Adrenal gland (tissue), 12 donors: ENCODE results near the gene CDS1. TPM values are rescaled to one million over a fixed set of nuclear protein-coding genes. Genes with fewer than 3 reads are reported as not detected.

Experiments
- DNase-seq, 7 donors: peaks; one replicate each; pipeline ENCODE4 v3.0.0-alpha.2; 2019 to 2020
- H3K27ac ChIP-seq, 5 donors: fragments of 200-600 bp; sonication (generic) in 4 of 5; 1 replicate in 3 of 5; 2 replicates in 2 of 5; pipeline versions ENCODE4 v1.5.1 to v1.8.0; 2016 to 2020; ENCODE audit warnings: mild to moderate bottlenecking in 1 of 5
- H3K27me3 ChIP-seq: fragments of 200-600 bp; 2 replicates; pipeline ENCODE4 v1.8.0; 2021
- H3K36me3 ChIP-seq, 2 donors: fragments of 200-600 bp; replicated peaks in 1 of 2; 1 replicate in 1 of 2; 2 replicates in 1 of 2; pipeline versions ENCODE4 v1.5.1 to v1.8.0; 2018 to 2022
- H3K4me1 ChIP-seq, 2 donors: fragments of 200-600 bp; replicated peaks in 1 of 2; 1 replicate in 1 of 2; 2 replicates in 1 of 2; pipeline versions ENCODE4 v1.5.1 to v1.8.0; 2018 to 2021
- H3K4me3 ChIP-seq, 4 donors: fragments of 200-600 bp; sonication (generic) in 3 of 4; one replicate each; pipeline ENCODE4 v1.5.1; 2016 to 2018
- H3K9me3 ChIP-seq, 3 donors: fragments of 200-600 bp; sonication (generic) in 1 of 3; replicated peaks in 1 of 3; 1 replicate in 2 of 3; 2 replicates in 1 of 3; pipeline versions ENCODE4 v1.5.1 to v1.8.0; 2016 to 2021
- CTCF ChIP-seq, 6 experiments: fragments of 450-650 bp in 4 of 6; fragments of 200-600 bp in 2 of 6; sonication (generic) in 1 of 6; IDR thresholded peaks; 1 replicate in 5 of 6; 2 replicates in 1 of 6; pipeline versions ENCODE4 v1.5.1 to v1.8.0; 2016 to 2021; ENCODE audit warnings: antibody characterized with exemption in 6 of 6, mild to moderate bottlenecking in 2 of 6, moderate library complexity in 1 of 6
- POLR2A ChIP-seq, 2 donors: fragments of 450-650 bp; IDR thresholded peaks; one replicate each; pipeline ENCODE4 v1.6.1; 2017; ENCODE audit warnings: antibody characterized with exemption in 2 of 2, mild to moderate bottlenecking in 2 of 2, moderate library complexity in 1 of 2
- WGBS, 4 donors: extraction: QIAGEN DNeasy Blood & Tissue Kit in 2 of 4; methylation state at CpG; one replicate each; pipeline versions ENCODE4 v1.1.5 to v1.1.7; 2013 to 2017; 5-methylcytosine and 5-hydroxymethylcytosine counted together
- intact Hi-C, 2 donors: fragments of 100-400 bp; cut with DNase I; formaldehyde crosslinking; loops; one replicate each; pipeline versions ENCODE4 v1.14.1 to v1.15.0; 2022 to 2023
- polyA plus RNA-seq, 3 donors: library from polyadenylated mRNA; stranded (reverse); fragments of 200-250 nt in 2 of 3; fragments of 350-450 nt in 1 of 3; fragmentation: Illumina TruSeq in 1 of 3; extraction: RNeasy Lipid Tissue Mini Kit (QIAGEN cat#74804) in 1 of 3; gene quantifications; one replicate each; pipeline ENCODE4 v1.2.3, GENCODE V29; 2013 to 2014
- total RNA-seq, 9 donors: library from RNA; depleted of rRNA in 4 of 9; stranded (reverse); fragments of >200 nt in 4 of 9; fragments of 120-200 nt in 1 of 9; fragmentation: NEBNext Ultra II Directional in 1 of 9; extraction: Animal tissue kit (Norgen Biotek cat#: 25700) in 1 of 9; gene quantifications; one replicate each; pipeline versions ENCODE4 v1.1.0 to v1.2.4, GENCODE V29; 2013 to 2023
- donor health status: healthy with polysubstance abuse.
- donor health status: Bipolar disorder and iron deficiency.
- donor health status: DM: yes; HTN: yes; CAD: no.
- donor health status: DM: no; HTN: no; CAD: no.
- donor health status: DM: no; HTN: no; CAD: no.
- donor health status: DM: yes; HTN: yes; CAD: no.

Gene CDS1
- total and polyA plus RNA-seq, 12 donors = 2.6 to 17.8 (median 9.0) TPM

DNA sequence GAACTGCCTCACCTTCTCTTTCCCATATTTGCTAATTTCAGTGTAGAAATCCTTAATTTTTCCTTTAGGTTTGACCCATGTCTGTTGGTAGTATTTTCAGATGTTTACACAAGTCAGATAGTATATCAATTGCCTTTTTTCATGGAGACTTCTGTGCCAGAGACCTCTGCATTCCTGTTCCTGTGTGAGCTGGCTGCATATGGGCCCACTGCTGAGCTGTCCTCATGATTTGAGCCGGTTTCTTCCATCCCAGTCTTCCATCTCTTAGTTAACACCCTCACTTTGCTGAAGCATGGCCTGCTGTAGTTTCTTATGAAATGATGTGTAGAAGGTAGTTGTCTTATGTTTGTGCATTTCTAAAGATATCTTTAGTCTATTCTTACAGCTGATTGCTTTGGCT is 40.0 kb downstream of the CDS1 start:
- no peak for DNase-seq
- intact Hi-C loops = no loop called here
- Histone ChIP-seq H3K9me3 (no peaks in the 10 kb centered on the region), H3K4me1 (no peaks in the 10 kb centered on the region), H3K27me3 (no peaks in the 10 kb centered on the region), H3K4me3 (no peak overlapping the region), H3K36me3 (no peaks in the 10 kb centered on the region), H3K27ac (no peak overlapping the region)
- 70 to 95% (median 78%) methylated on average over 1 of the region's 1 CpG for WGBS, 4 donors
- no peak for TF ChIP-seq CTCF (IDR thresholded peaks at IDR 0.05)
- TF ChIP-seq POLR2A (IDR thresholded peaks at IDR 0.05) = no peak

DNA sequence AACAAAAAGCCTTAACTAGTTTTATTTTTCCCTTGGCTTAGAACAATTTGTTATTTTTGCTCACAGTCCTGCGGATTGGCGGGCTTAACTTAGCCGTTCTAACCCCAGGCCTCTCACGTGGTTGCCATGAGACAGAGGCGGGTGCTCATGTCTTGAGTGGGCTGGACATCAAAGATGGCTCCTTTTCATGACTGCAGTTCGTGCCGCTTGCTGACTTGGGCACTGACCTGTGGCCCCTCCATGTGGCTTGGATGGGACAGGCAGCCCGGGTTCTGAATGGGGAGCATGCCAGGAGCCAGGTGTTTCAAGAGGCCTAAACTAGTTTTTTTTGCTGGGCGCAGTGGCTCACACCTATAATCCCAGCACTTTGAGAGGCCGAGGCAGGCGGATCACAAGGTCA is 40.7 kb downstream of the CDS1 start:
- H3K4me3 ChIP-seq = no peak overlapping the region
- intact Hi-C loops = no loop called here
- WGBS, 4 donors = 94 to 98% (median 96%) methylated on average over 11 of the region's 11 CpGs
- no peak for DNase-seq
- H3K9me3 ChIP-seq = no peaks in the 10 kb centered on the region
- H3K27me3 ChIP-seq = no peaks in the 10 kb centered on the region
- no peaks in the 10 kb centered on the region for H3K36me3 ChIP-seq
- no peak overlapping the region for H3K27ac ChIP-seq
- no peaks in the 10 kb centered on the region for H3K4me1 ChIP-seq
- no peak for TF ChIP-seq POLR2A (IDR thresholded peaks at IDR 0.05)
- no peak for TF ChIP-seq CTCF (IDR thresholded peaks at IDR 0.05)

GRCh38 chr4:84626673-84627072 is 43.7 kb downstream of the CDS1 start:
- H3K36me3 ChIP-seq = no peaks in the 10 kb centered on the region
- no peaks in the 10 kb centered on the region for H3K4me1 ChIP-seq
- no peak overlapping the region for H3K27ac ChIP-seq
- intact Hi-C loops = no loop called here
- H3K27me3 ChIP-seq = no peaks in the 10 kb centered on the region
- H3K4me3 ChIP-seq = no peak overlapping the region
- TF ChIP-seq POLR2A (IDR thresholded peaks at IDR 0.05) (no peak), CTCF (IDR thresholded peaks at IDR 0.05) (no peak)
- WGBS, 4 donors = 94 to 99% (median 96%) methylated on average over 5 of the region's 5 CpGs
- H3K9me3 ChIP-seq = no peaks in the 10 kb centered on the region
- no peak for DNase-seq

DNA sequence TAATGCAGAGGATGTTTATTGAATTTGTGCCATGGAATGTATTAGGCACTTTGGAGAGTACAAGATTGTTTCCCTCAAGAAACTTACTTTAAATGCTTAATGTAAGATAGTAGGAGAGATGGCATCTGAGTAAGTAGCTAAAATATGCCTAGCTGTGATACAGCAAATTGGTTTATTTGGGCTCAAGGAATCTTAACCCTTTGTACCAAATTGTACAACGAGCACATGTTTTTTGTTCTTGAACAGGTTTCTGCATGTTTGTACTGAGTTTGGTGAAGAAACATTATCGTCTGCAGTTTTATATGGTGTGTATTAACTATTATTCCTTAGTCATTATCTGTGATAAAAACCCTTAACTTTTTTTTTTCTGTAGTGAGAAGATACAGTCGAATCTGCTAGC is 48.6 kb downstream of the CDS1 start:
- TF ChIP-seq POLR2A (IDR thresholded peaks at IDR 0.05) (no peak), CTCF (IDR thresholded peaks at IDR 0.05) (no peak)
- Histone ChIP-seq H3K27me3 (no peaks in the 10 kb centered on the region), H3K36me3 (no peaks in the 10 kb centered on the region), H3K27ac (no peak overlapping the region), H3K4me3 (no peak overlapping the region), H3K4me1 (no peaks in the 10 kb centered on the region), H3K9me3 (no peaks in the 10 kb centered on the region)
- no peak for DNase-seq
- intact Hi-C loops = no loop called here
- WGBS, 4 donors = 83 to 92% (median 90%) methylated on average over 3 of the region's 3 CpGs
